GM21423 (cell line): ENCODE measurements around the gene CYP19A1.
A peak's percentile ranks its signal among the peaks of the same experiment; 100 is the strongest.

ENCODE experiments used
- ATAC-seq: cut with Tn5 transposase; IDR thresholded peaks from one replicate; pipeline ENCODE4 v1.9.1; 2021; ENCODE audit warnings: mild to moderate bottlenecking, moderate library complexity; ENCODE audit not compliant: unreplicated experiment

CYP19A1 gene

DNA sequence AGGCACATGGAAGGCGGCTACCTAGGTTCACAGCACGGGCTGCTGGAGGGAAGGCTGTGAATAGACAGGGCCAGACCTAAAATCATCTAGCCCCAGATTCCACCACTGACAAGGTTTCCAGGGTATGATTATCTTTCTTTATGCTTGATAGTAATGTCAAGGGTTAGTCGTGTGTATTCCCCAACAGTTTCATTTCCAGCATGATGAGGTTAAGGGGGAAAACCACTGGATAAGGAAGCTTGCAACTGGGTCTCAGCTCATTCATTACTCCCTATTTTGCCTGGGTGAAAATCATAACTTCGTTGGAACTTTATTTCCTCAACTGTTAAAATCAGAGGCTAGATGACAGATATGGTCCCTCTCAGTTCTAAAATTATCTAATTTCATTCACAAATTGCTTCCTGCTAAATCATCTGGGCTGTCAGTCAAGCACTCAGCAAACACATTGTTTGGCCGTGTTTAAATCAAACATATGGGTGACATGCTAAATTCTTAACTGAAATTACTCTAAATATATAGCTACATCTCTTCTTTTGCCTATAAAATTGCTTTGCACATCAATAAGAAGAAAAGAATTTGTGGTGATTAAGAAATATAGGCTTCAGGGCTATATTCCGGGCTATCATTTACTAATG is 111.7 kb downstream of the CYP19A1 start:
- no peak for ATAC-seq

GRCh38 chr15:51224428-51224827 is 114.0 kb downstream of the CYP19A1 start:
- no peak for ATAC-seq

DNA sequence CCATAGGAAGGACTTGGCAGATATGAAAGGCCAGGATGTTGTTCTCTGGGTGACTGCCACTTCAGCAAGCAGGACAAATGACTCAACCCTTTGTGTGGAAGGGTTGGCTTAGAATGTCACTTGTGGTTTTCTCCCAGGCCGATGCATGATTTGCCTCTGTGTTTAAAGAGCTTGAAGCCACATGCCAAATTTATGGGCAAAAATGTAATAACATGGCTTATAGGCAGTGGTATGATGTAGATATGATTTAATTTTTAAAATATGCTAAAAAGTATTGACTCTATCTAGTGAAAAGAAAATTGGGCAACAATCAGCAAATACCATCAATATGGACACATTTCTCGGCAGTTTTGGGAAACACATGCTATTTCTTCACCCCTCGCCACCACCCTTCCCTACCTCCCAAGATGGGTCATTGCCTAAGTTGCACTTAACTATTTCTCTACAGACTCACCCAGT is 114.6 kb downstream of the CYP19A1 start:
- no peak for ATAC-seq

GRCh38 chr15:51218299-51218938 is 120.0 kb downstream of the CYP19A1 start:
- ATAC-seq: no peak

DNA sequence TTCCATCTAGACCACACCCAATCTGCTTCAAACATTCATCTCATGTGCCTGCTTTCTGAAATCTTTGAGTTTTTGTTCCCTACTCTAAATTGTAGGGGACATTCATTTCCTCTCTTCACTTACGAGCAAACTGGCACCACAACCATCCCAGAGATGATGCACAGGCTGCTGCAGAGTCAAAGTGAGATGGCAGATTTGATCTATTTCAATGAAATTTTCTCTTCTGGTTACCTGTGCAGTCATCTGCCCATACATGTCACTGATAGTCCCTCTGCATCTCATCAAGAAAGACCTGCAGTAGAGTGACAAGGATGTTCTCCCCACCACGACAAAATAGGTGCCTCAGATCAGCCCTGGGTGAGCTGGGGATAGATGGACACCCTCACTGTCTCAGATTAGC is 125.5 kb downstream of the CYP19A1 start:
- no peak for ATAC-seq

- no peak for ATAC-seq
Measured at GRCh38 chr15:51212239-51212638, 126.2 kb downstream of the CYP19A1 start.

DNA sequence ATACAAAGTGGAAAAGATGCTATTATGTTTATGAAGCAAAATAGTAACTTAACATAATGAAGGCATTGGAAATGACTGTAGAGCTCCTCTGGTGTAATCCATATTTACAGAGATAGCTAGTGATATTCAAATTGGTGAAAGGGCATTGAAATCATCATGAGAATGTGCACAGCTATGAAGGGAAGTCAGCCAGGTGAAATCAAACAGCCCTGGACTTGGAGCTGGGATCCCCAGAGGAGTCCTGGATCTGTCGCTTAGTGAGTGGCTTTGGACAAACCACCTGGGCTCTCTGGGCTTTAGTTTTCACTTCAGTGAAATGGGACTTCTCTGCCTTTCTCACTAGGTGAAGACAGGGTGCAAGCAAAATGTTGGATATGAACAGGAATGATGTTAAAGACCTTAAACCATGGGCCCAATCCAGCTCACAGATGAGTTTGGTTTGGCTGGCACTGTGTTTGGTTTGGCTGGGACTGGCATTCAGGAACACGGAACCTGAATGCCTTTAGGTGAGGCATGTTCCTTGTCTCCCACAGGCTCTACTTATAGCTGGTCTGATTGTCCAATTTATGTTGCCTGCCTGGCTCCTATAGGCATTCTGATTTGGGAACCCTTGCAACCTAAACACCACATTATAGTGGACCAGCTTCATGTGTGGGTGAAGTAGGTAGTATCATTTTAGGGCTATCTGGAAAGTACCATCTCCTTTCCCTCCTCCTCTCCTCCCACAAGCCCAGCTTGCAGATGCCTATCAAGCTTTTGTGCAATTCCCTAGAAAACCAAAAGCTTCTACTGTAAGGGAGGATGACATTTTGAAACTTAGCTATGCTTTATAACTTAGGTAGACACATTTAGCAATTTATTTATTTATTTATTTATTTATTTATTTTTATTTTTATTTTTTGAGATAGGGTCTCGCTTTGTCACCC is 133.1 kb downstream of the CYP19A1 start:
- ATAC-seq: no peak

DNA sequence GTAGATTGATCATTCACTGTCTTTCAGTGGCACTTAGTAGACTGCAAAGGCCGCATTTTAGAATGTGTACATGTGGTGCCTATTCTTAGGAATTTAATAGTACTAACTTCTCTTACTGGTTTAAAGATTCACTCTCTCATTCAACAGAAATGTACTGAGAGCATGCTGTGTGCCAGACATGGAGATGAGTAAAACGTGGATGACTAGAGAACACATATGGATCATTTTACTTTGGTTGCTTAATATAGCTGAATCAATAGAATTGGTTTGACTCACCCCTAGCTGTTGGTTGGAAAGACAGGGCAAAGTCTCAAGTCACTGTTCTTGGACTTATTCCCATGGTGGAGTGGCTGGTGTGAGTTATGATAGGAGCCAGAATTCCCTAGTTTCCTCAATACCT is 134.6 kb downstream of the CYP19A1 start:
- no peak for ATAC-seq

DNA sequence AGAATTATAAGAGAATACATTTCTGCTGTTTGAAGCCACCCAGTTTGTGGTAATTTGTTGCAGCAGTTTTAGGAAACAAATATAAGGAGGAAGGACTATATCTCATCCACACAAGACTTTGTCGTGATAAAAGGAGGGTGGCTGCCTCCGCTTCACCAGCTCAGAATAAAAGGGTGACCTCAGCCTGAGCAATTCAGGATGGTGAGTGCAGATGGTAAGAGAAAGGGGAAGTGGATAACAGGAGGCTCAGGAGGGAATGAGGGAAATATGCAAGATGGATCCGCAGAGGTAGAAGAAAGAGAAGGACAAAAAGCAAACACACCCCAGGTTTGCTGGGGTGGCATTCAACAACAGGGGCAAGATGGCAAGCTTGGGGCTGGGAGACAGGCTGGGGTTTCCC is 135.6 kb downstream of the CYP19A1 start:
- ATAC-seq: no peak

DNA sequence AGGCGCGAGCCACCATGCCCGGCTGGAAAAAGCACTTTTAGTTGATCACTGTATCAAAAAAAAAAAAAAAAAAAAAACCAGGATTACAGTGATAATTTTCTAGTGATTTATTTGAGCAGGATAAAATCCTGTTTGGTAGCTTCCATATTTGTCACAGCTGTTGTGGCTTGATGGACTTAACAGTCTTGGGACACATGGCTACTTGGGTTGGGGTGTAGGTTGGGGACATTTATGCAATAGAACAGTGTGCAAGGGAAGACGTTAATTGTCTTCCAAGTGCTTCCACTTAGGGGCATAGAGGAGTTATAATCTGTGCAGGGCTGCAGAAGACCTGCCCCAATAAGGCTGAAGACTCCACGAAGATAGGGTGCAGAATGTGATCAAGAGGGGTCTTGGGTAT is 136.8 kb downstream of the CYP19A1 start:
- ATAC-seq: no peak

DNA sequence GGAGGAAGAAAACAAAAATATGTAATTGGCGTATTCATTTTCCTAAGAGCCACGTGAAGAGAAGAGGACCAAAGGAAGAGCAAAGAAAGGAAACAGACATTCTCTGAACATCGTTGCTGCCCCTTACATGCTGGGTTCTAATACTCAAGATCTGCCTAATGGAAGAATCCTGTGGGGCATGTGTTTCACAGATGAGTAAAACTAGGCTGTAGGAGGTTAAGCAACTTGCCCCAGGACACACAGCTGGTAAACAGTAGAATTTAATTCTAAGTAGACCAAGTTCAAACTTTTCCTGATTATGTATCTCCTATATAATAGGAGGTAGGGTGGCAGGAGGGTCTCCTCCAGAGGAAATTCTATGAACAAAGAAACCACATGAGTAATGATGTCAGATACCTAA is 137.6 kb downstream of the CYP19A1 start:
- no peak for ATAC-seq

DNA sequence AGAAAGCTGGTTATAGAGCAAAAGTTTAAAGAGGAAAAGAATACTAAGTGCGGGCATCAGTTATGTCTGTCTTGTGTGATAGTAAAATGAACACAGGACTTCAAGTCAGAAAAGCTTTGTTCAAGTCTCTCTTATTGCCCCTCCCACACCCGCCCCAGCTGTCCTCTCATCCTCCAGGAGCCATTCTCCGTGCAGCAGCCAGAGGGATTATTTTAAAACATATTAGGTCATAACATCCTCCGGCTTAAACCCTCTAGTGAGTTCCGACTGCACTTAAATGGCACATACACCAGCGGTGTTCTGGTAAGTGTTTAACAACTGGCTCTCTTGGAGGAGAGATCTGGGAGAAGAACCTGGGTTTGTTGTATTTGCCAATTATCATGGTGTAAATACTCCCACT is 138.9 kb downstream of the CYP19A1 start:
- no peak for ATAC-seq

DNA sequence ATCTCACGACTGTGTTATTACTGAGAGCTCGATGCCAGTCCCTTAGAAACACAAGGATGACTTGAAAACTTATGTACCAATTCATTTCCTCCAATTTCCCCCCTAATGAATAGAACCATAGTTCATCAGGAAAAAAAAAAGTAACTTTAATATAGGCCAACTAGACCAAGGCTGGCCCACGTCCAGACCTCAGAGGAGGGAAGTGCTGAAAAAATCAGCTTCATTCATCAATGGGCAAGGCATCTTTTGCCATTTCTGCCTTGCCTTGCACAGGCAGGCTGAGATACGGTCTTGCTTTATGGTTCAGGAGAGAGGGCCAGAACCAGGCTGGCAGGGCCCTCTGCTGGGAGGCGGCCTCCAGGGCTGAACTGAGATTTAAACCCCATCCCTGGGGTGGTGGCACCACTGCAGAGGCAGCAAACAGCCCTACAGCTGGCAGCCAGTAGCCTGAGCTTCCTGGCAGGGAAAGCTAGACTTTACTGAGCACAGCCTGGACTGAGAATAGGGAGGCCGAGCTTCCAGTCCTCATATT is 139.6 kb downstream of the CYP19A1 start:
- no peak for ATAC-seq

GRCh38 chr15:51195459-51195858 is 142.9 kb downstream of the CYP19A1 start:
- no peak for ATAC-seq

- no peak for ATAC-seq
Measured at GRCh38 chr15:51193979-51194378, 144.4 kb downstream of the CYP19A1 start.

DNA sequence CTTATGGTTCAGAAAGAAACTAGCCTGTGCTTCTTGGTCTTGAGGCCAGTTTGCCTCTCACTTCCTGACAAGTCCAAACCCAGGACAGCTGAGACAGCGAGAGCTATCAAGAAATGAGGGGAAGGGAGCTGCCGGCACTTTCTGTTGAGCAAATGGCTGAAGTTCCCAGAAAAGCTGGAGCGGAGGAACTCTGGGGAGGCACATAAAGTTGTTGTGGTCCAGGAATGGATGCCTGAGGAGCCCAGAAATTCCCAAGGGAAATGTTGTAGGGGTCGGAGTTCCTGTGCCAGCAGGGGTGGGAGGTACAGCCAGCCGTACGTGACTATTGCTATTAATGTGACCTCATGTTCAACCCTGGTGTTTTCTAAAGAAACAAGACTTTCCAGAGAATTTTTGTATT is 144.9 kb downstream of the CYP19A1 start:
- no peak for ATAC-seq

- peak; percentile 63 for ATAC-seq
Measured at GRCh38 chr15:51192521-51193280, 145.7 kb downstream of the CYP19A1 start.

- no peak for ATAC-seq
Measured at GRCh38 chr15:51191766-51192165, 146.6 kb downstream of the CYP19A1 start.

DNA sequence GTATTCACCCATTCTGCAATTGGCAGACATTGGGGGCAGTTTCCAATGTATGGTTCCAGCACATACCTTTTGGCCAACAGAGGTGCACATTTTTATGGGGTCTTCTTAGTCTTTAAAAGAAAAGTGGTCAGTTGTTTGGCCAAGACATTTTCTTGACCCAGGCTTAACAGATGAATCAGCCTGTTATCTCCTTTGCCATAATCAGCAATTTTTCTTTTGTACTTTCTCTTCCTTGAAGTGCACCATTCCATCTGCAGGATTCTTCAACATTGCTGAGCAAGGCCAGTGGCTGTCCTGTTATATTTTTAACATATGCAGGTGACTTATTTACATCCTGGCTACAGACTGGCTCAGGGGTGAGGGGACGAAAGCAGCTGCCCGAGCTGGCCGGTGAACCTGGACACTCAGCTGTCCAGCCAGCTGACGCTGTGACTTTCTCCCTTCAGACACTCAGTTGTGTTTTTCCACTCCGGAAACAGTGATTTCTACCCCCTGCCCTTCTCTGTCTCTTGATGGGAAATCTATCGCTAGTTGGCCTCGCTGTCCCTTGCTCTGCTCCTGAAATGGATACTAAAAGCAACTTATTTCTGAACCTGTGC is 147.2 kb downstream of the CYP19A1 start:
- ATAC-seq: no peak

DNA sequence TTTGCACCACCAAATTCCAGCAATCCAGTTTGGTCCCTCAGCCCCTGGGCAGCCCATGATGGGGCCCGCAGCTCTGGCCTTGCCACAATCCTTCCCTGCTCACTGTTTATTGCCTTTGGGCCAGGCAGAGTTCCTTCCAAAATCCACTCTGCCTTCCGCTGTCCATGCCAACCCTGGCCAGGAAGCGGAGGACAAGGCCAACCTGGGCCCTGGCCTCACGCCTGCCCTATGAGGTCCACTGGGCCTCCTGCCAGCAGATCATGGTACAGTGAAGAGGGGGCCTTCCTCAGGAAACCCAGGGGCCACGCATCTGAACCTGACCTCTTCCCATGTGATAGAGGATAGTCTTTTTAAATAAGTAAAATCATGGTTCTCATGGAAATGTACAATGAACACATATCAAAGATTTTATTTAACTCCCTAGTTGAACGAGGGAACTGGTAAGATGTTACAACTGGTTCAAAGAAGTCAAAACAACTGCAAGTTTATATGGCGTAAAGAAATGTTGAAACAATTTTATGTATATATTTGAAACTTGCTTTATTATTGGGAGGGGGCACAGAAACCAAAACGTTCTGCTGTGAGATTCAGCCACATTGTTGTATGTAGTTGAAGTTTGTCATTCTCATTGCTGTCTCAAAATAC is 147.8 kb downstream of the CYP19A1 start:
- no peak for ATAC-seq
